ENCODE measurements around the gene ZNF708. TPM values are rescaled to one million over a fixed set of nuclear protein-coding genes. Genes with fewer than 3 reads are reported as not detected.
"Not testable (repeated sequence)": the region's sequence is repeated elsewhere in the genome, so short reads cannot be mapped to it uniquely, and the experiment has no call there.

The ZNF708 gene
- total and polyA plus RNA-seq, 9 donors = 6.4 to 11.8 (median 9.2) TPM

DNA sequence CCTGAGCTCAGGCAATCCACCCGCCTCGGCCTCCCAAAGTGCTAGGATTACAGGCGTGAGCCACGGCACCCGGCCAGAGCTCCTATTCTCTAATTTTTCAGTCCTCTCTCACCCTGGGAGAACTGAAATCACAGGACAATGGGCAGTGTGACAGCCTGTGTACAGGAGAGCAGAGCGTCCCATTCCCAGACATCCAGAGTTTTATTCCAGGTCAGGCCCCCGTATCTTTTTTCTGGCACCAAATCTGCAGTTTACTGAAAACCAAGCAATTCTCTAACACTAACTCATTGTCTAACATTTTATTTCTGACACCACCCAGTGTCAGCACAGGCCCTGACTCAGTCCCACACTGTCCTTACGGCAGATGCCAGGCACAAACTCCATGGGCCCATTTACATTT lies 6.7 kb downstream of the ZNF708 start:
- H3K4me3 ChIP-seq (ENCODE audit: low read length) = no peak overlapping the region
- 77% methylated on average over 4 of the region's 8 CpGs for WGBS (ENCODE audit: insufficient coverage)
- no peak overlapping the region for H3K27ac ChIP-seq (ENCODE audit: low read length)
- H3K27me3 ChIP-seq (ENCODE audit: control insufficient read depth, insufficient read depth, low read length) = no peaks in the 10 kb centered on the region
- peaks cover 6% of the 10 kb centered on the region for H3K9me3 ChIP-seq (replicated peaks; ENCODE audit: control insufficient read depth, low read depth, low read length)
- H3K36me3 ChIP-seq (ENCODE audit: control insufficient read depth, insufficient read depth, low read length) = peaks cover 5% of the 10 kb centered on the region
- no peaks in the 10 kb centered on the region for H3K4me1 ChIP-seq (ENCODE audit: control insufficient read depth, insufficient read depth, low read length)
- no peak for DNase-seq

DNA sequence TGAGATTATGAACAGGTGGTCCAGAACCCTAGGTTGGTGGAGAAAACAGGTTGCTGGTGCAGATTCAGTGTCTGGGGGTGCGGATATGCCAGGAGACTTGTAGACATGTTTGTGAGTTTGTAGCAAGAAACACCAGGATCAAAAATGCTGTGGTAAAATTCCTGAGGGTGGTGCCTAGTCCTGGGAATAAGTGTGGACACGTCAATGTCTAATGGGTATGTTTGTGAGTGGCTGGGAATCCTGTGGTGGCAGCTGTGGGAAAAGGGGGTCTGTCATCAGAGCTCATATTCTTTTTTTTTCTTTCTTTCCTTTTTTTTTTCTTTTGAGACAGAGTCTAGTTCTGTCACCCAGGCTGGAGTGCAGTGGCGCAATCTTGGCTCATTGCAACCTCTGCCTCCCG lies 7.2 kb downstream of the ZNF708 start:
- no peak for DNase-seq
- Histone ChIP-seq H3K9me3 (replicated peaks; ENCODE audit: control insufficient read depth, low read depth, low read length) (peaks cover 6% of the 10 kb centered on the region), H3K27me3 (ENCODE audit: control insufficient read depth, insufficient read depth, low read length) (no peaks in the 10 kb centered on the region), H3K36me3 (ENCODE audit: control insufficient read depth, insufficient read depth, low read length) (peaks cover 7% of the 10 kb centered on the region), H3K4me3 (ENCODE audit: low read length) (no peak overlapping the region), H3K27ac (ENCODE audit: low read length) (no peak overlapping the region), H3K4me1 (ENCODE audit: control insufficient read depth, insufficient read depth, low read length) (no peaks in the 10 kb centered on the region)
- 92% methylated on average over 1 of the region's 4 CpGs for WGBS (ENCODE audit: insufficient coverage)

DNA sequence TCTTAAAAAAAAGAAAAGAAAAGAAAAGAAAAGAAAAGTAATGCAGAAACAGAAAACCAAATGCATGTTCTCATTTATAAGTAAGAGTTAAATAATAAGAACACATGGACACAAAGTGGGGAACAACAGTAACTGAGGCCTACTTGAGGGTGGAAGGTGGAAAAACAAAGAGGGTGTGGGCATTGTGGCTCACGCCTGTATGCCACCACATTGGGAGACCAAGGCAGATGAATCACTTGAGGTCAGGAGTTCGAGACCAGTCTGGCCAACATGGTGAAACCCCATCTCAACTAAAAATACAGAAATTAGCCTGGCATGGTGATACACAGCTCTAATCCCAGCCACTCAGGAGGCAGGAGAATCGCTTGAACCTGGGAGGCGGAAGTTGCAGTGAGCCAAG lies 8.1 kb downstream of the ZNF708 start:
- Histone ChIP-seq H3K9me3 (replicated peaks; ENCODE audit: control insufficient read depth, low read depth, low read length) (peaks cover 2% of the 10 kb centered on the region), H3K27ac (ENCODE audit: low read length) (no peak overlapping the region), H3K4me3 (ENCODE audit: low read length) (no peak overlapping the region), H3K27me3 (ENCODE audit: control insufficient read depth, insufficient read depth, low read length) (no peaks in the 10 kb centered on the region), H3K4me1 (ENCODE audit: control insufficient read depth, insufficient read depth, low read length) (no peaks in the 10 kb centered on the region), H3K36me3 (ENCODE audit: control insufficient read depth, insufficient read depth, low read length) (peaks cover 2% of the 10 kb centered on the region)
- no peak for DNase-seq
- 95% methylated on average over 3 of the region's 4 CpGs for WGBS (ENCODE audit: insufficient coverage)

DNA sequence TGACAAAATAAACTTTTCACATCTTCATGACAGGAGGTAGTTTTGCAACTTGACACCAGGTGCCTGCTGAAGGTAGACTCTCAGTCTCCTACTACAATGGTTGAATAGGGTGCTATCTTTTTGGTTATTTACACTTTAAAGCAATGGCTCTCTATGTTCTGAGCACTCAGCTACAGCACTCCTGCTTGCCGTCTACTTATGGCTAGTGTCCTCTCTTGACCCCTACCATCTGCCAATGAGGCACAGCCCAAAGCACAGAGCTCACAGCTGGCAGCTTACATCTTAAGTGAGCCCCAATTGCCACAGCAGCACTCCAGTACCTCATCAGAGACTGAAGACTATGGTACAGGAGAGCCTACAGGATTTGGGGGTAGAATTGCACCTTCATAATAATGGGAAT lies 11.4 kb downstream of the ZNF708 start:
- Histone ChIP-seq H3K4me3 (ENCODE audit: low read length) (no peak overlapping the region), H3K4me1 (ENCODE audit: control insufficient read depth, insufficient read depth, low read length) (no peaks in the 10 kb centered on the region), H3K27ac (ENCODE audit: low read length) (no peak overlapping the region), H3K36me3 (ENCODE audit: control insufficient read depth, insufficient read depth, low read length) (peaks cover 6% of the 10 kb centered on the region), H3K27me3 (ENCODE audit: control insufficient read depth, insufficient read depth, low read length) (no peaks in the 10 kb centered on the region), H3K9me3 (replicated peaks; ENCODE audit: control insufficient read depth, low read depth, low read length) (no peaks in the 10 kb centered on the region)
- peak; percentile 5 for DNase-seq
- 43% methylated on average over 1 of the region's 1 CpG for WGBS (ENCODE audit: insufficient coverage)

DNA sequence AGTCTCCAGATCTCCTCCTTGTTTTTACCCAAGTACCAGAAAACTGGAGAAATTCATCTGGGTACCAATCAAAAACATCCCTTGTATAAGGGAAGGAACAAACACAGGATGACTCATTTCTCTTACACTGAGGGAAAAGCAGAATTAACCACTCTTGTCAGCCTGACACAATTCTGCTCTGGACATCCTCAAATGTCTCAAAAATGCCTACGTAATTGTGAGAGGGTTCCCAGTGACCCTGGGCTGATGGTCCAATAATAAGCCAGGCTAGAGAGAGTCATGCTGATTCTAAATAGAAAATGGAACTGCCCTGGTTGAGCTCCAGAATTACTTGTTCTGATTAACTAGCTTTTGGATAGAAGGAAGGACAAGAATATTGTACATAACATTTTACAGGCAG lies 14.5 kb downstream of the ZNF708 start:
- no peaks in the 10 kb centered on the region for H3K9me3 ChIP-seq (replicated peaks; ENCODE audit: control insufficient read depth, low read depth, low read length)
- H3K36me3 ChIP-seq (ENCODE audit: control insufficient read depth, insufficient read depth, low read length) = peaks cover 6% of the 10 kb centered on the region
- no peak for DNase-seq
- H3K4me3 ChIP-seq (ENCODE audit: low read length) = no peak overlapping the region
- H3K27ac ChIP-seq (ENCODE audit: low read length) = no peak overlapping the region
- no peaks in the 10 kb centered on the region for H3K4me1 ChIP-seq (ENCODE audit: control insufficient read depth, insufficient read depth, low read length)
- H3K27me3 ChIP-seq (ENCODE audit: control insufficient read depth, insufficient read depth, low read length) = no peaks in the 10 kb centered on the region
- WGBS (ENCODE audit: insufficient coverage) = no CpG with 5 or more reads among the region's 1 CpG

DNA sequence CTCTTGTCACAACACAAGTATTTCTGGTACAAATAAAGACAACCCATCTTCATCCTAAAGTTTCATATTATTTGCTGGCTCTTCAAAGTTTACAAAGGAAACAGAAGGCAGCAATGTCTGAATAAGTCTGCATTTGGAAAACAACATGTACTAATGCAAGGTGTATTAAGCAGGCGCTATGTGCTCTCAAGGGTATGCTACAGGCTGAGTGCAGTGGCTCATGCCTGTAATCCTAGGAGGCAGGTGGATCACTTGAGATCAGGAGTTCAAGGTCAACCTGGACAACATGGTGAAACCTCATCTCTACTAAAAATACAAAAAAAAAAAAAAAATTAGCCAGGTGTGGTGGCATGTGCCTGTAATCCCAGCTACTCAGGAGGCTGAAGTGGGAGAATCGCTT lies 16.4 kb downstream of the ZNF708 start:
- H3K4me1 ChIP-seq (ENCODE audit: control insufficient read depth, insufficient read depth, low read length); H3K9me3 ChIP-seq (replicated peaks; ENCODE audit: control insufficient read depth, low read depth, low read length); H3K27me3 ChIP-seq (ENCODE audit: control insufficient read depth, insufficient read depth, low read length); DNase-seq; H3K4me3 ChIP-seq (ENCODE audit: low read length); H3K27ac ChIP-seq (ENCODE audit: low read length): not testable (repeated sequence)
- 92% methylated on average over 2 of the region's 2 CpGs for WGBS (ENCODE audit: insufficient coverage)
- H3K36me3 ChIP-seq (ENCODE audit: control insufficient read depth, insufficient read depth, low read length) = peaks cover 12% of the 10 kb centered on the region

DNA sequence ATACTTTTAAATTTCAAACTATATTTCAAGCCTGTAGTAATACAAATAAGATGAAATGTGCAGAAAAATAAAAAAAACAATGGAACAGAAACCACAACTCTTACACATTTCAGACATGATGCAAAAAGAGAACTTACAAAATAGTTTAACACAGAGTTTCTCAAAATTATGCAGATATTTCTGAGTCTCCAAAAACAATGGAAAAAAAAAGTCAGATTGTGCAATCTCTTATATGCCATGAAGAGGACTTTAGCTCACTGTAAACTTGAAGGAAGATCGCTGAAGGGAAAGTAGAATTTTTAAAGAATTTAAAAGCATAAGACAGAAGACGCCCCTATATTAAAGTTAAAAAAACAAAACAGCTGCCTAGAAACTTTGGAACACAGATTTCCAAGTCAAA lies 20.4 kb downstream of the ZNF708 start:
- no peaks in the 10 kb centered on the region for H3K4me1 ChIP-seq (ENCODE audit: control insufficient read depth, insufficient read depth, low read length)
- H3K36me3 ChIP-seq (ENCODE audit: control insufficient read depth, insufficient read depth, low read length) = peaks cover 6% of the 10 kb centered on the region
- H3K27me3 ChIP-seq (ENCODE audit: control insufficient read depth, insufficient read depth, low read length) = no peaks in the 10 kb centered on the region
- no peak for DNase-seq
- WGBS (ENCODE audit: insufficient coverage) = no CpG with 5 or more reads among the region's 2 CpGs
- no peaks in the 10 kb centered on the region for H3K9me3 ChIP-seq (replicated peaks; ENCODE audit: control insufficient read depth, low read depth, low read length)
- no peak overlapping the region for H3K27ac ChIP-seq (ENCODE audit: low read length)
- no peak overlapping the region for H3K4me3 ChIP-seq (ENCODE audit: low read length)

DNA sequence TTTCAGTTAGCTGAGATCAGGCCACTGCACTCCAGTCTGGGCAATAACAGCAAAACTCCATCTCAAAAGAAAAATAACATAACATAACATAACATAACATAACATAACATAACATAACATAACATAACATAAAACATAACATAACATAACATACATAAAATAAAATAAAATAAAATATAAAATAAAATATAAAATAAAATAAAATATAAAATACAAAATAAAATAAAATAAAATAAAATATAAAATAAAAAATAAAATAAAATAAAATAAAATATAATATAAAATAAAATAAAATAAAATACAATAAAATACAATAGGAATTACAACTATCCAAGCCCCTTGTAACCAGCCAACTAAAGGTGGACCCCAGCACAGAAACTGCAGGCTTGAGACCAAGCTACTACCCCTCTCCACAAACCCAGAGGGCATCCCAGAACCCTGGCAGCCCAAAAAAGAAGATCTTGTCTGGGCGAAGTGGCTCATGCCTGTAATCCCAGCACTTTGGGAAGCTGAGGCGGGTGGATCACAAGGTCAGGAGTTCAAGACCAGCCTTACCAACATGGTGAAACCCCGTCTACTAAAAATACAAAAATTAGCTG lies 22.2 kb downstream of the ZNF708 start:
- DNase-seq; H3K27ac ChIP-seq (ENCODE audit: low read length); H3K9me3 ChIP-seq (replicated peaks; ENCODE audit: control insufficient read depth, low read depth, low read length); H3K27me3 ChIP-seq (ENCODE audit: control insufficient read depth, insufficient read depth, low read length); H3K4me3 ChIP-seq (ENCODE audit: low read length); H3K4me1 ChIP-seq (ENCODE audit: control insufficient read depth, insufficient read depth, low read length): not testable (repeated sequence)
- H3K36me3 ChIP-seq (ENCODE audit: control insufficient read depth, insufficient read depth, low read length) = peaks cover 15% of the 10 kb centered on the region
- 100% methylated on average over 2 of the region's 3 CpGs for WGBS (ENCODE audit: insufficient coverage)

DNA sequence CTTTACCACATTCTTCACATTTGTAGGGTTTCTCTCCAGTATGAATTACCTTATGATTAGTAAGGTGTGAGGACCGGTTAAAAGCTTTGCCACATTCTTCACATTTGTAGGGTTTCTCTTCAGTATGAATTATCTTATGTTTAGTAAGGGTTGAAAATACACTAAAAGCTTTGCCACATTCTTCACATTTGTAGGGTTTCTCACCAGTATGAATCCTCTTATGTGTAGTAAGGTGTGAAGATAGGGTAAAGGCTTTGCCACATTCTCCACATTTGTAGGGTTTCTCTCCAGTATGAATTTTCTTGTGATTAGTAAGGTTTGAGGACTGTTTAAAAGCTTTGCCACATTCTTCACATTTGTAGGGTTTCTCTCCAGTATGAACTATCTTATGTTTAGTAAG lies 35.4 kb downstream of the ZNF708 start:
- peaks cover 11% of the 10 kb centered on the region for H3K36me3 ChIP-seq (ENCODE audit: control insufficient read depth, insufficient read depth, low read length)
- H3K9me3 ChIP-seq (replicated peaks; ENCODE audit: control insufficient read depth, low read depth, low read length) = peaks cover 23% of the 10 kb centered on the region
- H3K27me3 ChIP-seq (ENCODE audit: control insufficient read depth, insufficient read depth, low read length); H3K4me3 ChIP-seq (ENCODE audit: low read length); H3K4me1 ChIP-seq (ENCODE audit: control insufficient read depth, insufficient read depth, low read length); H3K27ac ChIP-seq (ENCODE audit: low read length); DNase-seq: not testable (repeated sequence)
- WGBS (ENCODE audit: insufficient coverage) = no CpG with 5 or more reads among the region's 1 CpG

DNA sequence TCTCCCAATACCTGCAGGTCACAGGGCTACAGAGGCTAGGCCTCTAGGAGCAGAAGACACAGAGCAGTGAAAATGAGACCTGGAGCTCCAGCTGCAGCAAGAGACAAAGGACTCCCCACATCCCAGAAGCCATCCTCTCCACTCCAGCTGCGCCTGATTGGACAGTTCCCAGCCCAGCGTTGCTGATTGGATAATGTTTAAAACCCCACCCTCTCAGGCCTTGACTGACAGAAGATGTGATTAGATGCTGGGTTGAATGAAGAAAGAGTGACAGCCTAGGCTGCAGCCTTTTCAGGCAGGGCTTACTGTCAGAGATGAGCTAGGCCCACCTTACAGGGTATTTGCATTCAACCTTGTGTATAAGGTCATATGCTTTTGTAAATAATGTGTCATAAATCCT lies 59.4 kb downstream of the ZNF708 start:
- Histone ChIP-seq H3K36me3 (ENCODE audit: control insufficient read depth, insufficient read depth, low read length) (no peaks in the 10 kb centered on the region), H3K27me3 (ENCODE audit: control insufficient read depth, insufficient read depth, low read length) (no peaks in the 10 kb centered on the region), H3K27ac (ENCODE audit: low read length) (no peak overlapping the region), H3K4me1 (ENCODE audit: control insufficient read depth, insufficient read depth, low read length) (no peaks in the 10 kb centered on the region), H3K4me3 (ENCODE audit: low read length) (no peak overlapping the region), H3K9me3 (replicated peaks; ENCODE audit: control insufficient read depth, low read depth, low read length) (peaks cover 35% of the 10 kb centered on the region)
- no CpG with 5 or more reads among the region's 2 CpGs for WGBS (ENCODE audit: insufficient coverage)
- no peak for DNase-seq

DNA sequence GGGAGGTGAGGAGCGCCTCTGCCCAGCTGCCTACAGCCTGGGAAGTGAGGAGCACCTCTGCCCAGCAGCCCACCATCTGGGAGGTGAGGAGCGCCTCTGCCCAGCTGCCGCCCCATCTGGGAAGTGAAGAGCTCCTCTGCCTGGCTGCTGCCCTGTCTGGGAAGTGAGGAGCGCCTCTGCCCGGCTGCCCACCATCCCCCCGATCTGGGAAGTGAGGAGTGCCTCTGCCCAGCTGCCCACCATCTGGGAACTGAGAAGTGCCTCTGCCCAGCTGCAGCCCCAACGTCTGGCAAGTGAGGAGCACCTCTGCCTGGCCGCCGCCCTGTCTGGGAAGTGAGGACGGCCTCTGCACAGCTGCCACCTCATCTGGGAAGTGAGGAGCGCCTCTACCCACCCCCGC lies 64.3 kb downstream of the ZNF708 start:
- Histone ChIP-seq H3K36me3 (ENCODE audit: control insufficient read depth, insufficient read depth, low read length) (no peaks in the 10 kb centered on the region), H3K27ac (ENCODE audit: low read length) (no peak overlapping the region), H3K4me3 (ENCODE audit: low read length) (no peak overlapping the region), H3K27me3 (ENCODE audit: control insufficient read depth, insufficient read depth, low read length) (no peaks in the 10 kb centered on the region), H3K9me3 (replicated peaks; ENCODE audit: control insufficient read depth, low read depth, low read length) (peaks cover 56% of the 10 kb centered on the region), H3K4me1 (ENCODE audit: control insufficient read depth, insufficient read depth, low read length) (no peaks in the 10 kb centered on the region)
- 89% methylated on average over 8 of the region's 12 CpGs for WGBS (ENCODE audit: insufficient coverage)
- no peak for DNase-seq

All from muscle of leg (tissue), 11 donors.